ENCODE results near the gene MAGI2. TPM values are rescaled to one million over a fixed set of nuclear protein-coding genes. Genes with fewer than 3 reads are reported as not detected.

The MAGI2 gene
- total and polyA plus RNA-seq, 4 donors, result 0.37 to 4.1 (median 1.4) TPM

GRCh38 chr7:78716876-78717275 lies 736.6 kb downstream of the MAGI2 start:
- H3K27me3 ChIP-seq (ENCODE audit: control insufficient read depth in 4 of 4, insufficient read depth in 4 of 4, low read length in 3 of 4), result no peaks in the 10 kb centered on the region
- TF ChIP-seq JUND (IDR thresholded peaks at IDR 0.05) (no peak), RAD21 (IDR thresholded peaks at IDR 0.05) (no peak), FOXA1 (IDR thresholded peaks at IDR 0.05) (no peak), SP1 (IDR thresholded peaks at IDR 0.05) (no peak), ATF3 (IDR thresholded peaks at IDR 0.05) (no peak), YY1 (IDR thresholded peaks at IDR 0.05) (no peak), FOXA2 (IDR thresholded peaks at IDR 0.05) (no peak), EGR1 (IDR thresholded peaks at IDR 0.05; ENCODE audit: low read depth in 2 of 2) (no peak), RXRA (IDR thresholded peaks at IDR 0.05) (no peak), TAF1 (conservative IDR thresholded peaks at IDR 0.05) (no peak), HNF4G (IDR thresholded peaks at IDR 0.05) (no peak), MAX (IDR thresholded peaks at IDR 0.05) (no peak), HNF4A (conservative IDR thresholded peaks at IDR 0.05) (no peak), GABPA (IDR thresholded peaks at IDR 0.05 in 1 of 2, conservative IDR thresholded peaks at IDR 0.05 in 1 of 2) (no peak)
- TF ChIP-seq, protein P1, sequence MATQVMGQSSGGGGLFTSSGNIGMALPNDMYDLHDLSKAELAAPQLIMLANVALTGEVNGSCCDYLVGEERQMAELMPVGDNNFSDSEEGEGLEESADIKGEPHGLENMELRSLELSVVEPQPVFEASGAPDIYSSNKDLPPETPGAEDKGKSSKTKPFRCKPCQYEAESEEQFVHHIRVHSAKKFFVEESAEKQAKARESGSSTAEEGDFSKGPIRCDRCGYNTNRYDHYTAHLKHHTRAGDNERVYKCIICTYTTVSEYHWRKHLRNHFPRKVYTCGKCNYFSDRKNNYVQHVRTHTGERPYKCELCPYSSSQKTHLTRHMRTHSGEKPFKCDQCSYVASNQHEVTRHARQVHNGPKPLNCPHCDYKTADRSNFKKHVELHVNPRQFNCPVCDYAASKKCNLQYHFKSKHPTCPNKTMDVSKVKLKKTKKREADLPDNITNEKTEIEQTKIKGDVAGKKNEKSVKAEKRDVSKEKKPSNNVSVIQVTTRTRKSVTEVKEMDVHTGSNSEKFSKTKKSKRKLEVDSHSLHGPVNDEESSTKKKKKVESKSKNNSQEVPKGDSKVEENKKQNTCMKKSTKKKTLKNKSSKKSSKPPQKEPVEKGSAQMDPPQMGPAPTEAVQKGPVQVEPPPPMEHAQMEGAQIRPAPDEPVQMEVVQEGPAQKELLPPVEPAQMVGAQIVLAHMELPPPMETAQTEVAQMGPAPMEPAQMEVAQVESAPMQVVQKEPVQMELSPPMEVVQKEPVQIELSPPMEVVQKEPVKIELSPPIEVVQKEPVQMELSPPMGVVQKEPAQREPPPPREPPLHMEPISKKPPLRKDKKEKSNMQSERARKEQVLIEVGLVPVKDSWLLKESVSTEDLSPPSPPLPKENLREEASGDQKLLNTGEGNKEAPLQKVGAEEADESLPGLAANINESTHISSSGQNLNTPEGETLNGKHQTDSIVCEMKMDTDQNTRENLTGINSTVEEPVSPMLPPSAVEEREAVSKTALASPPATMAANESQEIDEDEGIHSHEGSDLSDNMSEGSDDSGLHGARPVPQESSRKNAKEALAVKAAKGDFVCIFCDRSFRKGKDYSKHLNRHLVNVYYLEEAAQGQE (IDR thresholded peaks at IDR 0.05), result no peak
- TF ChIP-seq, protein P2, sequence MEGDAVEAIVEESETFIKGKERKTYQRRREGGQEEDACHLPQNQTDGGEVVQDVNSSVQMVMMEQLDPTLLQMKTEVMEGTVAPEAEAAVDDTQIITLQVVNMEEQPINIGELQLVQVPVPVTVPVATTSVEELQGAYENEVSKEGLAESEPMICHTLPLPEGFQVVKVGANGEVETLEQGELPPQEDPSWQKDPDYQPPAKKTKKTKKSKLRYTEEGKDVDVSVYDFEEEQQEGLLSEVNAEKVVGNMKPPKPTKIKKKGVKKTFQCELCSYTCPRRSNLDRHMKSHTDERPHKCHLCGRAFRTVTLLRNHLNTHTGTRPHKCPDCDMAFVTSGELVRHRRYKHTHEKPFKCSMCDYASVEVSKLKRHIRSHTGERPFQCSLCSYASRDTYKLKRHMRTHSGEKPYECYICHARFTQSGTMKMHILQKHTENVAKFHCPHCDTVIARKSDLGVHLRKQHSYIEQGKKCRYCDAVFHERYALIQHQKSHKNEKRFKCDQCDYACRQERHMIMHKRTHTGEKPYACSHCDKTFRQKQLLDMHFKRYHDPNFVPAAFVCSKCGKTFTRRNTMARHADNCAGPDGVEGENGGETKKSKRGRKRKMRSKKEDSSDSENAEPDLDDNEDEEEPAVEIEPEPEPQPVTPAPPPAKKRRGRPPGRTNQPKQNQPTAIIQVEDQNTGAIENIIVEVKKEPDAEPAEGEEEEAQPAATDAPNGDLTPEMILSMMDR (IDR thresholded peaks at IDR 0.05; ENCODE audit: low read depth, low read length, missing input control), result no peak
- TF ChIP-seq, protein P3, sequence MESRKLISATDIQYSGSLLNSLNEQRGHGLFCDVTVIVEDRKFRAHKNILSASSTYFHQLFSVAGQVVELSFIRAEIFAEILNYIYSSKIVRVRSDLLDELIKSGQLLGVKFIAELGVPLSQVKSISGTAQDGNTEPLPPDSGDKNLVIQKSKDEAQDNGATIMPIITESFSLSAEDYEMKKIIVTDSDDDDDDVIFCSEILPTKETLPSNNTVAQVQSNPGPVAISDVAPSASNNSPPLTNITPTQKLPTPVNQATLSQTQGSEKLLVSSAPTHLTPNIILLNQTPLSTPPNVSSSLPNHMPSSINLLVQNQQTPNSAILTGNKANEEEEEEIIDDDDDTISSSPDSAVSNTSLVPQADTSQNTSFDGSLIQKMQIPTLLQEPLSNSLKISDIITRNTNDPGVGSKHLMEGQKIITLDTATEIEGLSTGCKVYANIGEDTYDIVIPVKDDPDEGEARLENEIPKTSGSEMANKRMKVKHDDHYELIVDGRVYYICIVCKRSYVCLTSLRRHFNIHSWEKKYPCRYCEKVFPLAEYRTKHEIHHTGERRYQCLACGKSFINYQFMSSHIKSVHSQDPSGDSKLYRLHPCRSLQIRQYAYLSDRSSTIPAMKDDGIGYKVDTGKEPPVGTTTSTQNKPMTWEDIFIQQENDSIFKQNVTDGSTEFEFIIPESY (IDR thresholded peaks at IDR 0.05), result no peak
- no peaks in the 10 kb centered on the region for H3K9me3 ChIP-seq (ENCODE audit: control insufficient read depth in 4 of 4, low read length in 3 of 4)
- H3K9ac ChIP-seq (ENCODE audit: low read depth in 1 of 2, low read length in 2 of 2), result no peak overlapping the region
- no peaks in the 10 kb centered on the region for H3K36me3 ChIP-seq (ENCODE audit: control insufficient read depth in 4 of 4, insufficient read depth in 3 of 4, low read depth in 1 of 4, low read length in 3 of 4)
- no peak for DNase-seq (ENCODE audit: low spot score)
- H3K4me1 ChIP-seq (ENCODE audit: control insufficient read depth in 4 of 4, insufficient read depth in 4 of 4, low read length in 3 of 4), result no peaks in the 10 kb centered on the region
- H3K4me3 ChIP-seq (ENCODE audit: low read depth in 1 of 3, low read length in 3 of 3), result no peak overlapping the region
- H3K27ac ChIP-seq (ENCODE audit: low read depth in 1 of 2, low read length in 2 of 2), result no peak overlapping the region
- WGBS, result 67% methylated on average over 10 of the region's 10 CpGs

- no peak overlapping the region for H3K9ac ChIP-seq (ENCODE audit: low read depth in 1 of 2, low read length in 2 of 2)
- no peaks in the 10 kb centered on the region for H3K27me3 ChIP-seq (ENCODE audit: control insufficient read depth in 4 of 4, insufficient read depth in 4 of 4, low read length in 3 of 4)
- H3K36me3 ChIP-seq (ENCODE audit: control insufficient read depth in 4 of 4, insufficient read depth in 3 of 4, low read depth in 1 of 4, low read length in 3 of 4), result no peaks in the 10 kb centered on the region
- H3K4me3 ChIP-seq (ENCODE audit: low read depth in 1 of 3, low read length in 3 of 3), result no peak overlapping the region
- no peaks in the 10 kb centered on the region for H3K9me3 ChIP-seq (ENCODE audit: control insufficient read depth in 4 of 4, low read length in 3 of 4)
- no peak overlapping the region for H3K27ac ChIP-seq (ENCODE audit: low read depth in 1 of 2, low read length in 2 of 2)
- 81% methylated on average over 4 of the region's 4 CpGs for WGBS
- DNase-seq (ENCODE audit: low spot score), result no peak
- TF ChIP-seq FOXA2 (IDR thresholded peaks at IDR 0.05) (no peak), TAF1 (conservative IDR thresholded peaks at IDR 0.05) (no peak), RAD21 (IDR thresholded peaks at IDR 0.05) (no peak), MAX (IDR thresholded peaks at IDR 0.05) (no peak), RXRA (IDR thresholded peaks at IDR 0.05) (no peak), JUND (IDR thresholded peaks at IDR 0.05) (no peak), GABPA (IDR thresholded peaks at IDR 0.05 in 1 of 2, conservative IDR thresholded peaks at IDR 0.05 in 1 of 2) (no peak), HNF4G (IDR thresholded peaks at IDR 0.05) (no peak), EGR1 (IDR thresholded peaks at IDR 0.05; ENCODE audit: low read depth in 2 of 2) (no peak)
- TF ChIP-seq, protein P2 (IDR thresholded peaks at IDR 0.05; ENCODE audit: low read depth, low read length, missing input control), result no peak
- TF ChIP-seq, protein P3 (IDR thresholded peaks at IDR 0.05), result no peak
- no peaks in the 10 kb centered on the region for H3K4me1 ChIP-seq (ENCODE audit: control insufficient read depth in 4 of 4, insufficient read depth in 4 of 4, low read length in 3 of 4)
Observed at GRCh38 chr7:78714356-78714755, 739.1 kb downstream of the MAGI2 start.

All from liver (tissue), 9 donors.